Spleen (tissue), 11 donors: Measurements from ENCODE around the gene CLCNKA. TPM values are rescaled to one million over a fixed set of nuclear protein-coding genes. Genes with fewer than 3 reads are reported as not detected.
A peak's percentile ranks its signal among the peaks of the same experiment; 100 is the strongest.
"Not testable (repeated sequence)": the region's sequence is repeated elsewhere in the genome, so short reads cannot be mapped to it uniquely, and the experiment has no call there.

ENCODE experiments used
- DNase-seq: peaks from one replicate; pipeline ENCODE4 v3.0.0-alpha.2; 2020
- H3K27ac ChIP-seq, 8 donors: fragments of 200-600 bp; sonication (generic) in 7 of 8; 1 replicate in 4 of 8; 2 replicates in 4 of 8; pipeline versions ENCODE4 v1.5.0 to v1.8.0; 2016 to 2021; ENCODE audit warnings: inconsistent platforms in 4 of 8, mild to moderate bottlenecking in 4 of 8, moderate library complexity in 1 of 8
- H3K27me3 ChIP-seq, 7 donors: fragments of 200-600 bp; sonication (generic) in 6 of 7; replicated peaks in 1 of 7; 1 replicate in 4 of 7; 2 replicates in 3 of 7; pipeline versions ENCODE4 v1.5.0 to v1.8.0; 2016 to 2021; ENCODE audit warnings: inconsistent platforms in 3 of 7, mild to moderate bottlenecking in 1 of 7
- H3K36me3 ChIP-seq, 6 donors: fragments of 200-600 bp; sonication (generic) in 5 of 6; 1 replicate in 4 of 6; 2 replicates in 2 of 6; pipeline versions ENCODE4 v1.5.0 to v1.8.0; 2016 to 2021; ENCODE audit warnings: inconsistent platforms in 2 of 6
- H3K4me1 ChIP-seq, 6 donors: fragments of 200-600 bp; sonication (generic) in 5 of 6; 1 replicate in 3 of 6; 2 replicates in 3 of 6; pipeline versions ENCODE4 v1.5.0 to v1.8.0; 2016 to 2021; ENCODE audit warnings: inconsistent platforms in 3 of 6
- H3K4me3 ChIP-seq, 8 donors: fragments of 200-600 bp; sonication (generic) in 7 of 8; 1 replicate in 4 of 8; 2 replicates in 4 of 8; pipeline versions ENCODE4 v1.5.0 to v1.8.0; 2016 to 2021; ENCODE audit warnings: inconsistent platforms in 4 of 8, mild to moderate bottlenecking in 4 of 8, moderate library complexity in 2 of 8
- H3K9me3 ChIP-seq, 8 donors: fragments of 200-600 bp; sonication (generic) in 7 of 8; 1 replicate in 4 of 8; 2 replicates in 4 of 8; pipeline versions ENCODE4 v1.5.0 to v1.8.0; 2016 to 2021; ENCODE audit warnings: inconsistent platforms in 4 of 8
- POLR2A ChIP-seq, 3 donors: fragments of 450-650 bp; IDR thresholded peaks; one replicate each; pipeline ENCODE4 v1.5.1; 2017; ENCODE audit warnings: antibody characterized with exemption in 3 of 3, mild to moderate bottlenecking in 1 of 3
- POLR2AphosphoS5 ChIP-seq, 3 donors: sonication (generic); formaldehyde crosslinking; IDR thresholded peaks; one replicate each; pipeline ENCODE4 v1.5.1; 2017; ENCODE audit warnings: antibody characterized with exemption in 3 of 3
- WGBS, 5 donors: extraction: QIAGEN DNeasy Blood & Tissue Kit in 3 of 5; methylation state at CpG; one replicate each; pipeline versions ENCODE4 v1.1.5 to v1.1.7; 2013 to 2018; 5-methylcytosine and 5-hydroxymethylcytosine counted together
- intact Hi-C: fragments of 100-400 bp; cut with DNase I; formaldehyde crosslinking; loops from one replicate; pipeline ENCODE4 v1.15.0; 2023; ENCODE audit warnings: low total_unique reads
- polyA plus RNA-seq, 3 donors: library from polyadenylated mRNA; stranded (reverse); fragments of 200-250 nt; gene quantifications; one replicate each; pipeline ENCODE4 v1.2.1, GENCODE V29; 2013
- total RNA-seq, 7 donors: library from RNA; depleted of rRNA in 3 of 7; stranded (reverse); fragments of >200 nt in 3 of 7; fragmentation: NEBNext Ultra II Directional in 4 of 7; extraction: Animal tissue kit (Norgen Biotek cat#: 25700) in 4 of 7; gene quantifications; one replicate each; pipeline versions ENCODE4 v1.1.0 to v1.2.1, GENCODE V29; 2016 to 2021
- TF ChIP-seq, protein P1 (sequence below), 11 experiments: fragments of 200-600 bp in 7 of 11; fragments of 450-650 bp in 4 of 11; sonication (generic) in 4 of 11; IDR thresholded peaks in 8 of 11; conservative IDR thresholded peaks in 3 of 11; 1 replicate in 7 of 11; 2 replicates in 4 of 11; pipeline versions ENCODE4 v1.4.0 to v1.8.0; 2016 to 2021; ENCODE audit warnings: antibody characterized with exemption in 11 of 11, inconsistent platforms in 4 of 11, mild to moderate bottlenecking in 1 of 11
- donor health status: healthy with polysubstance abuse.
- donor health status: DM: no; HTN: no; CAD: no; lungs with moderate emphysema.
- donor health status: DM: no; HTN: no; CAD: no.
- donor health status: Bipolar disorder and iron deficiency.
- donor health status: healthy.
- donor health status: DM: no; HTN: no; CAD: no.
- donor health status: DM: yes; HTN: yes; CAD: no.

Gene CLCNKA
- total and polyA plus RNA-seq, 10 donors = 0.19 to 0.50 (median 0.30) TPM; not detected in 4

DNA sequence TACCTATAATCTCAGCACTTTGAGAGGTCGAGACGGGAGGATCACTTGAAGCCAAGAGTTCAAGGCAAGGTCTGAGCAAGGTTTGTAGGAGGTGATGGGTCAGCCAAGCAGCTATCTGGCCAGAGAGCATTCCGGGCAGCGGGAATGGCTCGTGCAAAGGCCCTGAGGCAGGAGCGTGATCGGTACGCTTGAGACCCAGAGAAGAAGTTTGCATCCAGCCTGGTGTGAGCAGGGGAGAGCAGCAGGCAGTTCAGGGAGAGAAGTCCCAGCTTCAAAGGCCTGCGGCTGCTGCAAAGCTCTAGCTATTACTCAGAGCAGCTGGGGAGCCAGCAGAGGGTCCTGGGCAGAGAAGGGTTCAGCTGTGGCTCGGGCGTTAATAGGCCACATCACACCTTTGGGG is 22.9 kb upstream of the CLCNKA start:
- Histone ChIP-seq H3K9me3 (no peaks in the 10 kb centered on the region), H3K4me1 (no peaks in the 10 kb centered on the region), H3K27ac (no peak overlapping the region), H3K4me3 (no peak overlapping the region), H3K36me3 (no peaks in the 10 kb centered on the region), H3K27me3 (no peaks in the 10 kb centered on the region)
- WGBS, 5 donors = 87 to 95% (median 92%) methylated on average over 11 of the region's 11 CpGs
- intact Hi-C loops = loop anchor here (5.0 kb wide), 1 partner anchor 207 kb away; no protein-coding TSS in a partner anchor
- TF ChIP-seq POLR2AphosphoS5 (IDR thresholded peaks at IDR 0.05) = no peak
- no peak for TF ChIP-seq POLR2A (IDR thresholded peaks at IDR 0.05)
- TF ChIP-seq, protein P1, sequence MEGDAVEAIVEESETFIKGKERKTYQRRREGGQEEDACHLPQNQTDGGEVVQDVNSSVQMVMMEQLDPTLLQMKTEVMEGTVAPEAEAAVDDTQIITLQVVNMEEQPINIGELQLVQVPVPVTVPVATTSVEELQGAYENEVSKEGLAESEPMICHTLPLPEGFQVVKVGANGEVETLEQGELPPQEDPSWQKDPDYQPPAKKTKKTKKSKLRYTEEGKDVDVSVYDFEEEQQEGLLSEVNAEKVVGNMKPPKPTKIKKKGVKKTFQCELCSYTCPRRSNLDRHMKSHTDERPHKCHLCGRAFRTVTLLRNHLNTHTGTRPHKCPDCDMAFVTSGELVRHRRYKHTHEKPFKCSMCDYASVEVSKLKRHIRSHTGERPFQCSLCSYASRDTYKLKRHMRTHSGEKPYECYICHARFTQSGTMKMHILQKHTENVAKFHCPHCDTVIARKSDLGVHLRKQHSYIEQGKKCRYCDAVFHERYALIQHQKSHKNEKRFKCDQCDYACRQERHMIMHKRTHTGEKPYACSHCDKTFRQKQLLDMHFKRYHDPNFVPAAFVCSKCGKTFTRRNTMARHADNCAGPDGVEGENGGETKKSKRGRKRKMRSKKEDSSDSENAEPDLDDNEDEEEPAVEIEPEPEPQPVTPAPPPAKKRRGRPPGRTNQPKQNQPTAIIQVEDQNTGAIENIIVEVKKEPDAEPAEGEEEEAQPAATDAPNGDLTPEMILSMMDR (IDR thresholded peaks at IDR 0.05 in 8 of 11, conservative IDR thresholded peaks at IDR 0.05 in 3 of 11) = no peak
- peak; percentile 47 for DNase-seq

- WGBS, 5 donors = 83 to 94% (median 90%) methylated on average over 10 of the region's 10 CpGs
- not testable (repeated sequence) for H3K4me3 ChIP-seq, H3K9me3 ChIP-seq, H3K36me3 ChIP-seq, DNase-seq, H3K27me3 ChIP-seq, H3K27ac ChIP-seq
- intact Hi-C loops = loop anchor here (10.0 kb wide), 1 partner anchor 54 kb away; no protein-coding TSS in a partner anchor
- peaks cover 0 to 11% (median 0%) of the 10 kb centered on the region in 6 donors for H3K4me1 ChIP-seq
Measured at GRCh38 chr1:16001274-16001673, 20.6 kb upstream of the CLCNKA start.

GRCh38 chr1:16005597-16005996 is 16.2 kb upstream of the CLCNKA start:
- no peak overlapping the region for H3K4me3 ChIP-seq
- H3K9me3 ChIP-seq = no peaks in the 10 kb centered on the region
- H3K27ac ChIP-seq = no peak overlapping the region
- WGBS, 5 donors = 67 to 85% (median 73%) methylated on average over 5 of the region's 5 CpGs
- intact Hi-C loops = loop anchor here (10.0 kb wide), 1 partner anchor 49 kb away; no protein-coding TSS in a partner anchor
- peaks cover 0 to 21% (median 0%) of the 10 kb centered on the region in 6 donors for H3K4me1 ChIP-seq
- DNase-seq = no peak
- no peaks in the 10 kb centered on the region for H3K36me3 ChIP-seq
- TF ChIP-seq POLR2AphosphoS5 (IDR thresholded peaks at IDR 0.05) (no peak), POLR2A (IDR thresholded peaks at IDR 0.05) (no peak)
- TF ChIP-seq, protein P1 (IDR thresholded peaks at IDR 0.05 in 8 of 11, conservative IDR thresholded peaks at IDR 0.05 in 3 of 11) = no peak
- H3K27me3 ChIP-seq = no peaks in the 10 kb centered on the region

DNA sequence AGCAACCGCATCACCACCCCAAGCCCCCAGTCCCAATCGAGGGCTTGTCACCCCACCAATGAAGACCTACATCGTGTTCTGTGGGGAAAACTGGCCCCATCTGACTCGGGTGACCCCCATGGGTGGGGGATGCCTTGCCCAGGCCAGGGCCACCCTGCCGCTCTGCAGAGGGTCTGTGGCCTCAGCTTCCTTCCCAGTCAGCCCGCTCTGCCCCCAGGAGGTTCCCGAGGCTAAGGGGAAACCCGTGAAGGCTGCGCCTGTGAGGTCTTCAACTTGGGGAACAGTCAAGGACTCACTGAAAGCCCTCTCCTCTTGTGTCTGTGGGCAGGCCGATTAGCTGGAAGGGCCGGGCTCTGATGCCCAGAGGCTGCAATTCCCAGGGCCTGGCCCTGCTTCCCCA is 15.8 kb upstream of the CLCNKA start:
- intact Hi-C loops = loop anchor here (10.0 kb wide), 1 partner anchor 49 kb away; no protein-coding TSS in a partner anchor
- TF ChIP-seq, protein P1 (IDR thresholded peaks at IDR 0.05 in 8 of 11, conservative IDR thresholded peaks at IDR 0.05 in 3 of 11) = no peak
- TF ChIP-seq POLR2A (IDR thresholded peaks at IDR 0.05) (no peak), POLR2AphosphoS5 (IDR thresholded peaks at IDR 0.05) (no peak)
- 72 to 95% (median 76%) methylated on average over 4 to 11 of the region's 11 CpGs for WGBS, 5 donors
- H3K27ac ChIP-seq = no peak overlapping the region
- peaks cover 0 to 21% (median 0%) of the 10 kb centered on the region in 6 donors for H3K4me1 ChIP-seq
- H3K9me3 ChIP-seq = no peaks in the 10 kb centered on the region
- DNase-seq = peak; percentile 68
- H3K27me3 ChIP-seq = no peaks in the 10 kb centered on the region
- H3K36me3 ChIP-seq = no peaks in the 10 kb centered on the region
- no peak overlapping the region for H3K4me3 ChIP-seq
